Peyer's patch (tissue), 4 donors: ENCODE measurements around the gene TXNRD2. TPM values are rescaled to one million over a fixed set of nuclear protein-coding genes. Genes with fewer than 3 reads are reported as not detected.

Experiments
- DNase-seq, 3 donors: peaks; one replicate each; pipeline ENCODE4 v3.0.0-alpha.2; 2017 to 2019
- H3K27ac ChIP-seq, 4 donors: fragments of 200-600 bp; sonication (generic); one replicate each; pipeline ENCODE4 v1.5.1; 2016 to 2019
- H3K27me3 ChIP-seq, 2 donors: fragments of 200-600 bp; sonication (generic); one replicate each; pipeline ENCODE4 v1.5.1; 2019
- H3K36me3 ChIP-seq, 3 donors: fragments of 200-600 bp; sonication (generic); one replicate each; pipeline ENCODE4 v1.5.1; 2016 to 2019
- H3K4me1 ChIP-seq, 4 donors: fragments of 200-600 bp; sonication (generic); one replicate each; pipeline ENCODE4 v1.5.1; 2016 to 2019
- H3K4me3 ChIP-seq, 4 donors: fragments of 200-600 bp; sonication (generic); 1 replicate in 3 of 4; 2 replicates in 1 of 4; pipeline ENCODE4 v1.5.1; 2016 to 2019; ENCODE audit warnings: mild to moderate bottlenecking in 1 of 4
- H3K9me3 ChIP-seq, 4 donors: fragments of 200-600 bp; sonication (generic); one replicate each; pipeline ENCODE4 v1.5.1; 2016 to 2019; ENCODE audit warnings: mild to moderate bottlenecking in 1 of 4
- CTCF ChIP-seq, 6 experiments: fragments of 450-650 bp in 4 of 6; fragments of 200-600 bp in 2 of 6; sonication (generic) in 1 of 6; IDR thresholded peaks; one replicate each; pipeline ENCODE4 v1.5.1; 2017 to 2019; ENCODE audit warnings: antibody characterized with exemption in 6 of 6, mild to moderate bottlenecking in 3 of 6, moderate library complexity in 1 of 6
- POLR2A ChIP-seq, 2 donors: fragments of 450-650 bp; IDR thresholded peaks; one replicate each; pipeline ENCODE4 v1.5.1; 2017; ENCODE audit warnings: antibody characterized with exemption in 2 of 2, mild to moderate bottlenecking in 2 of 2, moderate library complexity in 2 of 2
- total RNA-seq, 4 donors: library from RNA; depleted of rRNA; stranded (reverse); fragments of >200 nt; gene quantifications; one replicate each; pipeline ENCODE4 v1.1.0, GENCODE V29; 2016

Gene TXNRD2
- total RNA-seq, 4 donors from 2014 or later: 24.7 to 29.8 (median 27.2) TPM

- DNase-seq: no peak
- H3K4me1 ChIP-seq: peaks cover 0 to 23% (median 0%) of the 10 kb centered on the region in 4 donors
Observed at GRCh38 chr22:19948057-19948760, 6.6 kb upstream of the TXNRD2 start.

GRCh38 chr22:19943082-19944026 is 1.7 kb upstream of the TXNRD2 start:
- Histone ChIP-seq H3K27me3 (no peaks in the 10 kb centered on the region), H3K4me1 (peaks cover 0 to 42% (median 14%) of the 10 kb centered on the region in 4 donors), H3K4me3 (peak overlapping the region in 3 of 4 donors; percentile 71 to 91 (median 77)), H3K9me3 (no peaks in the 10 kb centered on the region), H3K36me3 (no peaks in the 10 kb centered on the region), H3K27ac (peak overlapping the region; percentile 83 to 90 (median 86))
- TF ChIP-seq CTCF (IDR thresholded peaks at IDR 0.05) (no peak), POLR2A (IDR thresholded peaks at IDR 0.05) (peak in 1 of 2 donors; percentile 24)
- no peak for DNase-seq

More at GRCh38 chr22:19948057-19948760, 6.6 kb upstream of the TXNRD2 start:
- no peak overlapping the region for H3K4me3 ChIP-seq
- no peaks in the 10 kb centered on the region for H3K27me3 ChIP-seq
- H3K36me3 ChIP-seq: no peaks in the 10 kb centered on the region
- TF ChIP-seq CTCF (IDR thresholded peaks at IDR 0.05): peak in 1 of 6 experiments; percentile 22
- no peak for TF ChIP-seq POLR2A (IDR thresholded peaks at IDR 0.05)
- no peaks in the 10 kb centered on the region for H3K9me3 ChIP-seq
- H3K27ac ChIP-seq: no peak overlapping the region

GRCh38 chr22:19942157-19943081 is 801 bp upstream of the TXNRD2 start:
- TF ChIP-seq CTCF (IDR thresholded peaks at IDR 0.05): no peak
- TF ChIP-seq POLR2A (IDR thresholded peaks at IDR 0.05): no peak
- Histone ChIP-seq H3K27me3 (no peaks in the 10 kb centered on the region), H3K36me3 (no peaks in the 10 kb centered on the region), H3K9me3 (no peaks in the 10 kb centered on the region), H3K27ac (peak overlapping the region; percentile 83 to 90 (median 86)), H3K4me1 (peaks cover 0 to 38% (median 14%) of the 10 kb centered on the region in 4 donors), H3K4me3 (peak overlapping the region; percentile 71 to 91 (median 78))
- DNase-seq: peak in 1 of 3 donors; percentile 38

- TF ChIP-seq POLR2A (IDR thresholded peaks at IDR 0.05) (no peak), CTCF (IDR thresholded peaks at IDR 0.05) (no peak)
- H3K4me1 ChIP-seq: peaks cover 0 to 35% (median 14%) of the 10 kb centered on the region in 4 donors
- no peak for DNase-seq
Observed at GRCh38 chr22:19940536-19941364, 868 bp downstream of the TXNRD2 start.

More at GRCh38 chr22:19940536-19941364, 868 bp downstream of the TXNRD2 start:
- no peaks in the 10 kb centered on the region for H3K36me3 ChIP-seq
- peak overlapping the region; percentile 71 to 91 (median 78) for H3K4me3 ChIP-seq
- H3K27ac ChIP-seq: peak overlapping the region; percentile 83 to 90 (median 86)
- H3K9me3 ChIP-seq: no peaks in the 10 kb centered on the region
- H3K27me3 ChIP-seq: no peaks in the 10 kb centered on the region
